Measurements from ENCODE around the gene IL11RA. TPM values are rescaled to one million over a fixed set of nuclear protein-coding genes. Genes with fewer than 3 reads are reported as not detected.

The IL11RA gene
- total and polyA plus RNA-seq, 9 of the 15 experiments (the other 6 are each of a cell fraction or from before 2014, with no cell fraction given): 0.11 to 5.8 (median 2.8) TPM

DNA sequence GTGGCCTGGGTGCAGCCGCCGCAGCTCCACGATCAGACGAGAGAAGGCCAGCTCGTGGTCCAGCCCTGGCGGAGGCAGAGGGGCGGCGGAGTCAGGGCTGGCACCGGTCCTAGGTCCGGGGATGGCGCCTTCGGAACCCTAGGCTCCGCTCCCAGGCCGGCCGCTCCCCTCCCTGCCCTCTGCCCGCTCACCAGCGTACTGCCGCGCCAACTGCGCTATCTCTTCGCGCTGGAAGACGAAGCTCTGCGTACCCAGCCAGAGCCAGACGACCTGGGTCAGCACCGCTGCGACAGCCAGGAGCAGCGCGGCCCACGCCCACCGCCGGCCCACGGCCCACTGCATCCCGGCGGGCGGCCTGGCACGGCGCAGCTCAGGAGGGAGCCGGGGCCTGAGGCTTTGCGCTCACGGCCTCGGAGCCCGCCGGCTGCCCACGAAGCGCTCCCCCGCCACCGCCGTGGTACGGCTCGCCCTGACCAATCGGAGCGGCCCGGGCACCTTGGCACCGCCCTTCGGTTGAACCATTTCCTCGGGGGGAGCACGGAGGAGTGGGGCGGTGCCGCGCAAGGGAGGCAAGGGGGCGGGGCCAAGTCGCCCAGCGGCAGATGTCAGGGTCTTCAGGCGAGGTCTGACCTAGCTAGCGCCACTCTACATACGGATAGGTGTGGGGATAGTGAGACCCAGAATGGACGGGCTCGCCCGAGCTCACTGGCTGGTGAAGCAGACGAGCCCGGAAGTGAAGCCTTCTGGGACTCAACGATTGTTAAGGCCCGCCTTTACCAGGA is 14.4 kb upstream of the IL11RA start, which contains the start of gene SIGMAR1 (continued):
- TF ChIP-seq, protein P1, sequence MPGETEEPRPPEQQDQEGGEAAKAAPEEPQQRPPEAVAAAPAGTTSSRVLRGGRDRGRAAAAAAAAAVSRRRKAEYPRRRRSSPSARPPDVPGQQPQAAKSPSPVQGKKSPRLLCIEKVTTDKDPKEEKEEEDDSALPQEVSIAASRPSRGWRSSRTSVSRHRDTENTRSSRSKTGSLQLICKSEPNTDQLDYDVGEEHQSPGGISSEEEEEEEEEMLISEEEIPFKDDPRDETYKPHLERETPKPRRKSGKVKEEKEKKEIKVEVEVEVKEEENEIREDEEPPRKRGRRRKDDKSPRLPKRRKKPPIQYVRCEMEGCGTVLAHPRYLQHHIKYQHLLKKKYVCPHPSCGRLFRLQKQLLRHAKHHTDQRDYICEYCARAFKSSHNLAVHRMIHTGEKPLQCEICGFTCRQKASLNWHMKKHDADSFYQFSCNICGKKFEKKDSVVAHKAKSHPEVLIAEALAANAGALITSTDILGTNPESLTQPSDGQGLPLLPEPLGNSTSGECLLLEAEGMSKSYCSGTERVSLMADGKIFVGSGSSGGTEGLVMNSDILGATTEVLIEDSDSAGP (CRISPR knock-in tag; IDR thresholded peaks at IDR 0.05): no peak
- TF ChIP-seq MGA (IDR thresholded peaks at IDR 0.05): peak; percentile 90
- no peak for TF ChIP-seq ZNF57 (CRISPR knock-in tag; IDR thresholded peaks at IDR 0.05)
- TF ChIP-seq HNRNPK (IDR thresholded peaks at IDR 0.05; ENCODE audit: low read depth, low read length, poor library complexity, severe bottlenecking): no peak
- no peak for TF ChIP-seq PREB (CRISPR knock-in tag; IDR thresholded peaks at IDR 0.05)
